ENCODE data around the gene OR52N4.
"Not testable (repeated sequence)": the region's sequence is repeated elsewhere in the genome, so short reads cannot be mapped to it uniquely, and the experiment has no call there.

The OR52N4 gene

DNA sequence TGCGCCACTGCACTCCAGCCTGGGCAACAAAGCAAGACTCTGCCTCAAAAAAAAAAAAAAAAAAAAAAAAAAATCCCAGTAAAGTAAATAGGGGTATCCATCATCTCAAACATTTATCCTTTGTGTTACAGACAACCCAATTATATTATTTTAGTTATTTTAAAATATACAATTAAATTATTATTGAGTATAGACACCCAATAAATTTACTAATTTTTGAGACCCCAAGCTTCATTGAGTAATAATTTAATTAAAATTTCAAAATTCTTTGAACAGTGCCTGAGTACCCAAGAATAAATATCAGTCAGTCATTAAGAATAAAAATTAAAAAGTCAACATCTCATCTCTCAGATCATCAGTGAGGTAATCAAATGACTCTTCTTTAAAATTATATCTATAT, at the start of gene OR52N4:
OR52N4 (plus strand) TSS at position 301 of the 400 bp plus-strand sequence. CDS start 498 bp downstream, outside the sequence.
- in situ Hi-C loops (cut with HindIII; ENCODE audit: low sequenced_read_pairs), result no loop called here
- no peak within 1 kb of the TSS for H3K4me3 ChIP-seq (ENCODE audit: low read depth, low read length)
- TF ChIP-seq, protein P1, sequence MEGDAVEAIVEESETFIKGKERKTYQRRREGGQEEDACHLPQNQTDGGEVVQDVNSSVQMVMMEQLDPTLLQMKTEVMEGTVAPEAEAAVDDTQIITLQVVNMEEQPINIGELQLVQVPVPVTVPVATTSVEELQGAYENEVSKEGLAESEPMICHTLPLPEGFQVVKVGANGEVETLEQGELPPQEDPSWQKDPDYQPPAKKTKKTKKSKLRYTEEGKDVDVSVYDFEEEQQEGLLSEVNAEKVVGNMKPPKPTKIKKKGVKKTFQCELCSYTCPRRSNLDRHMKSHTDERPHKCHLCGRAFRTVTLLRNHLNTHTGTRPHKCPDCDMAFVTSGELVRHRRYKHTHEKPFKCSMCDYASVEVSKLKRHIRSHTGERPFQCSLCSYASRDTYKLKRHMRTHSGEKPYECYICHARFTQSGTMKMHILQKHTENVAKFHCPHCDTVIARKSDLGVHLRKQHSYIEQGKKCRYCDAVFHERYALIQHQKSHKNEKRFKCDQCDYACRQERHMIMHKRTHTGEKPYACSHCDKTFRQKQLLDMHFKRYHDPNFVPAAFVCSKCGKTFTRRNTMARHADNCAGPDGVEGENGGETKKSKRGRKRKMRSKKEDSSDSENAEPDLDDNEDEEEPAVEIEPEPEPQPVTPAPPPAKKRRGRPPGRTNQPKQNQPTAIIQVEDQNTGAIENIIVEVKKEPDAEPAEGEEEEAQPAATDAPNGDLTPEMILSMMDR (IDR thresholded peaks at IDR 0.05; ENCODE audit: low read depth, low read length, missing control alignments), result no peak
- no peak for DNase-seq (ENCODE audit: low read depth)

GRCh38 chr11:5705688-5706087, 48.4 kb upstream of the OR52N4 start:
- TF ChIP-seq, protein P1 (IDR thresholded peaks at IDR 0.05; ENCODE audit: low read depth, low read length, missing control alignments), result no peak
- H3K4me3 ChIP-seq (ENCODE audit: low read depth, low read length), result no peak overlapping the region
- in situ Hi-C loops (cut with HindIII; ENCODE audit: low sequenced_read_pairs), result no loop called here
- no peak for DNase-seq (ENCODE audit: low read depth)

DNA sequence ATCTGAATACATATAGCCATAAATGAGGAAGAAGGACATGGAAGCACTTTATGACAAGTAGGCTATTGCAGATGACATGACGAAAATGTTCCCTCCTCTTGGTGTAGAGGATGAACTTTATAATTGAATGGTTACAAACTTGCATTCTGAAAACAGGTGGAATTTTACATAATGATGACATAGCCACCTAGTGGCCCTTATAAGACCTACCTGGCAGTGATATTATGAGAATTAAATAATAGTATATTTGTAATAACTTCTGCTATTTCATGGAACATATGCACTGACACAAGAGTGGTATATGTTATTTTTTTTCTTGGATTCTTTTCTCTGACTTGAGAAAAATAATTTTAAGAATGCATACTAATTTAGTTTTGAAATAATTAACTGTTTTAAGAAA, 41.5 kb upstream of the OR52N4 start:
- no peak overlapping the region for H3K4me3 ChIP-seq (ENCODE audit: low read depth, low read length)
- no peak for DNase-seq (ENCODE audit: low read depth)
- in situ Hi-C loops (cut with HindIII; ENCODE audit: low sequenced_read_pairs), result no loop called here
- TF ChIP-seq, protein P1 (IDR thresholded peaks at IDR 0.05; ENCODE audit: low read depth, low read length, missing control alignments), result peak; percentile 33

DNA sequence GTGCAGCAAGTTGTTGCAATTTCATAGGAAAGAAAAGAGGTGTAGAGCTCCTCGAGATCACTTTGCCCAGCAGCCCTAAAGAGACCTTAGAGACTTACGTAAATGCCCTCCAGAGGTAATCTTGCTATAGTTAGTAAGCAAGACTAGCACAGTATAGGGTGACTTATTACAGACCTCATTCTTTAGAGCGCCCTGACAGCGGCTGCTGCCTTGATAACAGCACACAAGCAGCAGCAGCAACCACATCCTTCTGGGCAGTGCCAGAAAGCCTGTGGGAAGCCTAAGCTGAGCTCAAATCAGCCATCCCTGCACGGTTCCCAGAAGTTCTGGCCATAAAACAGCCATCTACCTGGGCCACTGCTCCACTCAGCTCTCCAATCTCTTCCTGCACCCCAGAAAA, 40.3 kb upstream of the OR52N4 start:
- H3K4me3 ChIP-seq (ENCODE audit: low read depth, low read length), result no peak overlapping the region
- TF ChIP-seq, protein P1 (IDR thresholded peaks at IDR 0.05; ENCODE audit: low read depth, low read length, missing control alignments), result no peak

GRCh38 chr11:5716518-5716917, 37.5 kb upstream of the OR52N4 start:
- DNase-seq (ENCODE audit: low read depth); H3K4me3 ChIP-seq (ENCODE audit: low read depth, low read length); in situ Hi-C loops (cut with HindIII; ENCODE audit: low sequenced_read_pairs): not testable (repeated sequence)

More for the DNA sequence above, 40.3 kb upstream of the OR52N4 start:
- in situ Hi-C loops (cut with HindIII; ENCODE audit: low sequenced_read_pairs), result no loop called here
- peak; percentile 37 for DNase-seq (ENCODE audit: low read depth)

DNA sequence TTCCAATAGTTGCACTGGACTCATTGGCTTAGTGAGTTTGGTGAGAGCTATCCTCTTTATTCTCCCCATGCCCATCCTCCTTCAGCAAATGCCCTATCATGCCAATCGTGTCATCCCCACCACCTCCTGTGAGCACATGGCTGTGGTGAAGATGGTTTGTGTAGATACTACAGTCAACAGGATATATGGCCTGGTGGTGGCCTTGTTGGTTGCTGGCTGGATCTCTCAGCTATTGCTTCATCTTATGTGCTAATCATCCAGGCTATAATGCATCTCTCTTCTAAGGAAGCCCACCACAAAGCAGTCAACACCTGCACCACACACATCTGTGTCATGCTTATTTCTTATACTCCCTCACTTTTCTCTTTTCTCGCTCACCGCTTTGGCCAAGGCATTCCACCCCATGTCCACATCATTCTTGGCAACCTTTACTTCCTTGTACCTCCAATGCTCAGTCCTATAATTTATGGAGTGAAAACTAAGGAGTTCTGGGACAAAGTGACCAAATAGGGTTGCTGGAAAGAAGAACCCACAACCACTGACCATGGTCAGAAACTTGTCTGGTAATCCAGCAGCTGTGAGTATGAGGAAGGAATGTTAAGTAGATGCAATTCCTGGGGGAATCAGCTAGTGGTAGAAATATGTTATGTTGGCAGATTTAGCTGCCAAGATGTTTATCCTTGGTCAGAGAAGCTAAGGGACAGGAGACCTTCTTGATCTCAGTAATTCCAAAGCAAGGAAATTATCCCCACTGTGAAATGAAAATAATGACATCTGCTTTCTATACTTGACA, 34.1 kb upstream of the OR52N4 start:
- TF ChIP-seq, protein P1 (IDR thresholded peaks at IDR 0.05; ENCODE audit: low read depth, low read length, missing control alignments), result no peak
- H3K4me3 ChIP-seq (ENCODE audit: low read depth, low read length), result no peak overlapping the region
- in situ Hi-C loops (cut with HindIII; ENCODE audit: low sequenced_read_pairs), result no loop called here
- DNase-seq (ENCODE audit: low read depth), result no peak

DNA sequence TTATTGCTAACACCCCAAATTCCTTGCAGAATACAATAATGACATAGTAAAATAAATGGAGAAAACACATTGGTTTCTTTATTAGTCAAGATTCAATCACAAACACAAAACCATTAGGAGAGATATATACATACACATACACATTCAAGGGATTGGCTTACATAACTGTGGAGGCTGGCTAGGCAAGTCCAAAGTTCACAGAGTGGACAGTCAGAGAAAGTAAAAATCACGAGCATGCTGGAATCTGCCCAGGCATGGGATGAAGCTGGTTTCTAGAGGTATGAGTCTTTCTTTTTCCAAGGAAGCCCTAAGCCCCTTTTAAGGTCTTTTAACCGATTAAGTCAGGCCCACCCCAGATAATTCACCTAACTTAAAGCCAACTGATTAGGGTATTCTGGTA, 31.4 kb upstream of the OR52N4 start:
- no peak overlapping the region for H3K4me3 ChIP-seq (ENCODE audit: low read depth, low read length)

More for the DNA sequence above, 31.4 kb upstream of the OR52N4 start:
- in situ Hi-C loops (cut with HindIII; ENCODE audit: low sequenced_read_pairs), result no loop called here
- no peak for DNase-seq (ENCODE audit: low read depth)
- TF ChIP-seq, protein P1 (IDR thresholded peaks at IDR 0.05; ENCODE audit: low read depth, low read length, missing control alignments), result no peak

Data from astrocyte of the cerebellum (primary cell).